Measurements from ENCODE around the gene HPN.

Gene HPN

DNA sequence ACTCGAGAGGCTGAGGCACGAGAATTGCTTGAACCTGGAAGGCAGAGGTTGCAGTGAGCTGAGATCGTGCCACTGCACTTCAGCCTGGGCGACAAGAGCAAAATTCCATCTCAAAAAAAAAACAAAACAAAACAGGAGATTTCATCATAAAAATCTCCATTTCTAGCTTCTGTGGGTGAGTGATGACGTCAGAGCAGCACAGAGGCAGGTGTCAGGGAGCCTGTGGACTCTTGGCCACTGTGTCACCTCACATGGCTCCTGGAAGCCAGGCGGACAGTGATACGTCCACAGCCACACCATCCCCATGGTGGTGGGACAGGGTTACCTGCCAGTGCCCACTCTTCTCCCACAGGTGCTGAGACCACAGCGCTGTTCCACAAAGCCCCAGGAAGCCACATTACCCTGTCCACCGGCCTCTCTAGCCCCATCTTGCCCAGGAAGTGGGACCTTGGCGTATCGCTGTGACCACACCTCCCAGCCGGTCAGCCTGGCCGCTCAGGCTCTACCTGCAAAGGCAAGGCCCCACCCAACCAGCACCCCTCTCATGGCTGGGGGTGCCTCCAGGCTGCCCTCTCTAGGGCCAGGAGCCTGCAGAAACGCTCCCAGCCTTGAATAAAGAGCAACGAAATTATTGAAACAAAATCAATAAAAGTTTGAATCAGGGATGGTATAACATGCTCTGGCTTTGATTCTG is 71.6 kb downstream of the HPN start:
- ChIA-PET POLR2A (ENCODE audit: low non-redundant PET) (no interaction called here), CTCF (interaction anchor here (0.7 kb wide), 2 partner anchors 58 to 358 kb away, joined by 4 read pairs; no protein-coding TSS in a partner anchor)
- no peak for DNase-seq (ENCODE audit: low spot score)
- peak overlapping the region; percentile 86 for H3K27ac ChIP-seq
- TF ChIP-seq, protein P1, sequence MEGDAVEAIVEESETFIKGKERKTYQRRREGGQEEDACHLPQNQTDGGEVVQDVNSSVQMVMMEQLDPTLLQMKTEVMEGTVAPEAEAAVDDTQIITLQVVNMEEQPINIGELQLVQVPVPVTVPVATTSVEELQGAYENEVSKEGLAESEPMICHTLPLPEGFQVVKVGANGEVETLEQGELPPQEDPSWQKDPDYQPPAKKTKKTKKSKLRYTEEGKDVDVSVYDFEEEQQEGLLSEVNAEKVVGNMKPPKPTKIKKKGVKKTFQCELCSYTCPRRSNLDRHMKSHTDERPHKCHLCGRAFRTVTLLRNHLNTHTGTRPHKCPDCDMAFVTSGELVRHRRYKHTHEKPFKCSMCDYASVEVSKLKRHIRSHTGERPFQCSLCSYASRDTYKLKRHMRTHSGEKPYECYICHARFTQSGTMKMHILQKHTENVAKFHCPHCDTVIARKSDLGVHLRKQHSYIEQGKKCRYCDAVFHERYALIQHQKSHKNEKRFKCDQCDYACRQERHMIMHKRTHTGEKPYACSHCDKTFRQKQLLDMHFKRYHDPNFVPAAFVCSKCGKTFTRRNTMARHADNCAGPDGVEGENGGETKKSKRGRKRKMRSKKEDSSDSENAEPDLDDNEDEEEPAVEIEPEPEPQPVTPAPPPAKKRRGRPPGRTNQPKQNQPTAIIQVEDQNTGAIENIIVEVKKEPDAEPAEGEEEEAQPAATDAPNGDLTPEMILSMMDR (conservative IDR thresholded peaks at IDR 0.05; ENCODE audit: low read depth) = no peak

DNA sequence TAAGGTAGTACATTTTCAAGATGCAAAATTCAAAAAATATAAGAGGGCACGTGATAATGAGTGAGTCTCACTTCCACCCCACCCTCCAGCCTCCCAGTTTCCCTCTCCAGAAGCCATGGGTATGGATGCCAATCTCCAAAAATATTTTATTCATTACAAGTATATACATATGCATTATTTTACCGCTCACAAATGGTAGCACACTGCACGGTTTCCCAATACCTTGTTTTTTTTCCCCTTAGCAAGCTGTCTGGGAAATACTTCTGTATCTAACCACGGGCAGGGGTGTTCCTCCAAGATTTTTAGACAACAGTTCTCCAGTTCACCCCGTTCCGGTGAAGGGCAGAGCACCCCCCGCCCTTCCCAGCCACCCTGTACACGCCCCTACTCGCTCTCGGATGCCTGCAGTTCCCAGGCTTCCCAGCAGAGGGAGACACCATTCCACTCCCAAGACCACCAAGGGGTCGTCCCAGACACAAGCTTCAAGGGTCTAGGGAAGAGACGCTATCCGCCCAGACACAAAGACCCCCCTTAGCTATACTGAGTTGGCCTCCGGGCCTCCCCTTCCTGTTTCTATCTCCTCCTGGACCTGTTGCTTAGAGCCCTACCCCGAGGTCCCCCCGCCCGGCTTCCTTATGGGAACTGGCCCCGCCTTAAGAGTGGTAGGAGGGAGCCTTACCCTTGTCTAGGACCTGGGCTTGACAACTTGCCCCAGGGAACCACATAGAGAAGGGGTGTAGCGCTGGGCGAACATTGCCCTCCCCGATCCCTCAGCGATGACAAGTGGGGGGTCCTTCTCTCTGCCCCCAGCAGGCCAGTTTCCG is 73.0 kb downstream of the HPN start:
- DNase-seq (ENCODE audit: low spot score) = peak; percentile 65
- TF ChIP-seq, protein P1 (conservative IDR thresholded peaks at IDR 0.05; ENCODE audit: low read depth) = peak; percentile 97
- CTCF ChIA-PET = interaction anchor here (0.5 to 3.9 kb wide), 15 partner anchors 10 to 566 kb away, joined by 3 to 37 read pairs (median 5); partner anchors contain the start of genes FXYD7 and LGI4
- peak overlapping the region; percentile 100 for H3K27ac ChIP-seq
- POLR2A ChIA-PET (ENCODE audit: low non-redundant PET) = no interaction called here

DNA sequence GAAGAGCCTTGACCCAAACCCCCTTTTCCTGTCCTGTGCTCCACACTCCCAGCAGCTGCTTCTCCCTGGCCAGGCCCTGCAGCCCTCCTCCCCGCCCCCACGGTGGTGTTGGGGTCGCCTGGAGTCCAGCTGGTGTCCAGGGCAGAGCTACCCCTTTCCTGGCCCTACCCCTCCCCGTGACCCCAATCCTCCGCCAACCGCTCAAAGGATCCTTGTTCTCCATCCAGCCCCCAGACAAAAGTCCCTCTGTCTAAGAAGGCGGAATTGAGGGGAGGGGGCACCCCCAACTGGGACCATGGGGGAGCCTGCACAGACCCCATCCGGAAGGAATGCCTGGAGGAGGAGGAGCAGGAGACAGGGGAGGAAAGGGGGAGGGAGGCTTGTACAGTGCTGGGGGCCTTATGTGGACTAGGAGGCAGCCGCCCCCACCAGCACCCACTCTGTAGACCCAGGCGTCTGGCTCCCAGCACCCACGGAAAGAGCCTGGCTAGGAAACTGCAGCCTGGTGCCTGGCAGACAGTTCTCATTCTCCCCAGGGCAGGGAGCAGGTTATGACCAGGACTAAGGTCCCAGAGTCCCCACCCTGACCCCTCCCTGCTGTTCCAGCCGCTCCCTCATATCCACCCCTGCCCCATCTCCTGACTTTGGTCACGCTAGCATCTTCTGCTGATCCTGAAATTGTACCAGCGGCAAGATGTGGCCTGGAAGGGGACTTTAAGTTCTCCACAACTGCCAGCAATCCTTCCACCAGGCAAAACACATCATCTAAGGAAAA is 73.8 kb downstream of the HPN start, which contains the start of gene FXYD3:
Gene FXYD3 (plus strand): TSS at position 647 of the 775 bp plus-strand sequence. CDS start 3,554 bp downstream, outside the sequence.
- ChIA-PET CTCF (interaction anchor here (0.5 to 3.9 kb wide), 13 partner anchors 10 to 565 kb away, joined by 3 to 37 read pairs (median 5); partner anchors contain the start of genes FXYD7 and LGI4), POLR2A (ENCODE audit: low non-redundant PET) (interaction anchor here (1.1 kb wide), 1 partner anchor 9 kb away, joined by 3 read pairs; no protein-coding TSS in a partner anchor)
- peak; percentile 17 for DNase-seq (ENCODE audit: low spot score)
- TF ChIP-seq, protein P1 (conservative IDR thresholded peaks at IDR 0.05; ENCODE audit: low read depth) = no peak
- peak within 1 kb of the TSS; percentile 100 for H3K27ac ChIP-seq
